ENCODE measurements around the gene AGAP1.

- TF ChIP-seq POLR2A (IDR thresholded peaks at IDR 0.05) = no peak
- TF ChIP-seq, protein P1, sequence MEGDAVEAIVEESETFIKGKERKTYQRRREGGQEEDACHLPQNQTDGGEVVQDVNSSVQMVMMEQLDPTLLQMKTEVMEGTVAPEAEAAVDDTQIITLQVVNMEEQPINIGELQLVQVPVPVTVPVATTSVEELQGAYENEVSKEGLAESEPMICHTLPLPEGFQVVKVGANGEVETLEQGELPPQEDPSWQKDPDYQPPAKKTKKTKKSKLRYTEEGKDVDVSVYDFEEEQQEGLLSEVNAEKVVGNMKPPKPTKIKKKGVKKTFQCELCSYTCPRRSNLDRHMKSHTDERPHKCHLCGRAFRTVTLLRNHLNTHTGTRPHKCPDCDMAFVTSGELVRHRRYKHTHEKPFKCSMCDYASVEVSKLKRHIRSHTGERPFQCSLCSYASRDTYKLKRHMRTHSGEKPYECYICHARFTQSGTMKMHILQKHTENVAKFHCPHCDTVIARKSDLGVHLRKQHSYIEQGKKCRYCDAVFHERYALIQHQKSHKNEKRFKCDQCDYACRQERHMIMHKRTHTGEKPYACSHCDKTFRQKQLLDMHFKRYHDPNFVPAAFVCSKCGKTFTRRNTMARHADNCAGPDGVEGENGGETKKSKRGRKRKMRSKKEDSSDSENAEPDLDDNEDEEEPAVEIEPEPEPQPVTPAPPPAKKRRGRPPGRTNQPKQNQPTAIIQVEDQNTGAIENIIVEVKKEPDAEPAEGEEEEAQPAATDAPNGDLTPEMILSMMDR (IDR thresholded peaks at IDR 0.05) = no peak
Measured at GRCh38 chr2:235583144-235583543, 89.3 kb downstream of the AGAP1 start.

Data from heart left ventricle (tissue), 13 donors.